ENCODE data around the gene ING5.

DNA sequence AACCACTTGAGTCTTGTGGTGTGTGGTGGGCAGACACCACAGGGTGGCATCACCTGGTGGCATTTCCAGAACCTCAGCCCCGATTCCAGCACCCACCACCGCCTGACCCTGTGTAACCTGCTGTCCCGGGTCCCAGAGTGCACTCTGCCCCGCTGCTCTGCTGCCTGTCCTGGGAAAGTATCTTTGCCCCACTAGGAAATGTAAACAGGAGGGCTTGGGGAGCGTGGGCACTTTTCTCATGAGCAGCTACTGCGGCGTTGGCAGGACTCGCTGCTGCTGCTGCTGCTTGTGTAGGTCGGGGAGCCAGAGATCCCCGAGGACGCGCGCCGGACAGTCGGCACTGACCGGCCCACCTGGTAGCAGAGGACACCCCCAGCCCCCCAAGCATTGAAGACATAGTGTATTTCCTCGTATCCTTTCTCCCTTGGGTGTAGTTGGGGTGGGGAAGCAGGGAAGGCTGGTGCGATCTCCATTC, 28.6 kb upstream of the ING5 start:
- TF ChIP-seq CTCF (IDR thresholded peaks at IDR 0.05) (no peak), POLR2A (IDR thresholded peaks at IDR 0.05) (no peak), POLR2AphosphoS5 (IDR thresholded peaks at IDR 0.05) (no peak)
